HepG2 (cell line): ENCODE results near the gene PKM. TPM values are rescaled to one million over a fixed set of nuclear protein-coding genes. Genes with fewer than 3 reads are reported as not detected.

Source experiments
- ATAC-seq: fragments of 200-7000 bp; cut with Tn5 transposase; 3 replicates; pipeline ENCODE4 v1.9.1; 2020; ENCODE audit warnings: mild to moderate bottlenecking, moderate library complexity
- BruUV-seq: library from RNA; stranded (reverse); fragments of 400-500 nt; replicated peaks from 2 replicates; lab custom pipeline; 2021; lab: Mats Ljungman, UMichigan
- CTCF ChIA-PET: fragments of 300-600 bp; formaldehyde crosslinking; extraction: SDS; loops from one replicate; lab custom pipeline; 2021; ENCODE audit warnings: low total read pairs, inconsistent platforms, low intra/inter-chr PET ratio; lab: Yijun Ruan, JAX
- POLR2A ChIA-PET: fragments of 350-600 bp; sonication (Branson Sonifier 250); formaldehyde crosslinking; loops from one replicate; lab custom pipeline; 2020; ENCODE audit warnings: antibody characterized with exemption, inconsistent platforms; lab: Yijun Ruan, JAX
- DNase-seq: peaks from one replicate; pipeline ENCODE4 v3.0.0-alpha.2; 2015; ENCODE audit warnings: low spot score
- FAIRE-seq: peaks from 3 replicates; lab custom pipeline; 2011; peaks lifted over from hg19 to GRCh38; lab: Jason Lieb, UNC
- H2AFZ ChIP-seq: one replicate; pipeline ENCODE4 v1.6.1; 2011; ENCODE audit warnings: low read length, inconsistent platforms
- H3K27ac ChIP-seq: fragments of 300-600 bp; 3 replicates; pipeline ENCODE4 v1.8.0; 2011; ENCODE audit warnings: mixed run types, mild to moderate bottlenecking, mixed read lengths, low read length, inconsistent platforms; ENCODE audit not compliant: insufficient read depth; ENCODE audit errors: extremely low read length
- H3K27me3 ChIP-seq, 2 experiments: fragments of 200-600 bp in 1 of 2; 2 replicates in 1 of 2; 3 replicates in 1 of 2; pipeline versions ENCODE4 v1.6.0 to v1.8.0; 2011; ENCODE audit warnings: low read length in 2 of 2, mild to moderate bottlenecking in 2 of 2, moderate library complexity in 2 of 2, inconsistent platforms in 1 of 2; ENCODE audit not compliant: insufficient read depth in 2 of 2, control insufficient read depth in 1 of 2
- H3K36me3 ChIP-seq, 2 experiments: fragments of 200-600 bp in 1 of 2; replicated peaks in 1 of 2; 2 replicates in 1 of 2; 3 replicates in 1 of 2; pipeline versions ENCODE4 v1.5.1 to v1.8.0; 2011; ENCODE audit warnings: low read length in 2 of 2, inconsistent platforms in 1 of 2; ENCODE audit not compliant: insufficient read depth in 2 of 2, control insufficient read depth in 1 of 2
- H3K4me1 ChIP-seq: 2 replicates; pipeline ENCODE4 v1.5.1; 2012; ENCODE audit warnings: low read length, inconsistent platforms; ENCODE audit not compliant: insufficient read depth
- H3K4me2 ChIP-seq: 2 replicates; pipeline ENCODE4 v1.6.0; 2011; ENCODE audit warnings: low read depth, low read length, inconsistent platforms
- H3K4me3 ChIP-seq, 3 experiments: fragments of 200-600 bp in 1 of 3; sonication (generic), shearing (Covaris generic) in 1 of 3; replicated peaks in 1 of 3; 2 replicates each; pipeline ENCODE4 v1.5.1; 2011 to 2016; ENCODE audit warnings: low read length in 3 of 3, inconsistent platforms in 2 of 3, low read depth in 2 of 3, mild to moderate bottlenecking in 2 of 3, control low read depth in 1 of 3, mixed read lengths in 1 of 3; ENCODE audit not compliant: insufficient read depth in 1 of 3
- H3K79me2 ChIP-seq: one replicate; pipeline ENCODE4 v1.6.1; 2011; ENCODE audit warnings: low read length, inconsistent platforms; ENCODE audit not compliant: insufficient read depth
- H3K9ac ChIP-seq: 2 replicates; pipeline ENCODE4 v1.6.0; 2011; ENCODE audit warnings: mild to moderate bottlenecking, low read depth, low read length, inconsistent platforms; ENCODE audit not compliant: insufficient read depth
- H3K9me3 ChIP-seq: 2 replicates; pipeline ENCODE4 v1.5.1; 2012; ENCODE audit warnings: mild to moderate bottlenecking, low read length
- H4K20me1 ChIP-seq: 2 replicates; pipeline ENCODE4 v1.6.0; 2011; ENCODE audit warnings: inconsistent platforms, mild to moderate bottlenecking, low read length, moderate library complexity; ENCODE audit not compliant: insufficient read depth
- HNF4A ChIP-seq: sonication (generic); formaldehyde crosslinking; IDR thresholded peaks from 2 replicates; pipeline ENCODE4 v1.4.0; 2020; ENCODE audit warnings: missing genetic modification reagents
- KDM4B ChIP-seq: sonication (generic); formaldehyde crosslinking; IDR thresholded peaks from 2 replicates; pipeline ENCODE4 v1.4.0; 2020; ENCODE audit warnings: missing genetic modification reagents
- MAFG ChIP-seq: sonication (generic); formaldehyde crosslinking; IDR thresholded peaks from 2 replicates; pipeline ENCODE4 v1.5.1; 2020; ENCODE audit warnings: mild to moderate bottlenecking, missing genetic modification reagents
- MTA3 ChIP-seq: sonication (generic); formaldehyde crosslinking; IDR thresholded peaks from 2 replicates; pipeline ENCODE4 v1.4.0; 2020; ENCODE audit warnings: missing genetic modification reagents
- NR1H2 ChIP-seq: sonication (generic); formaldehyde crosslinking; IDR thresholded peaks from 2 replicates; pipeline ENCODE4 v1.8.1; 2022; ENCODE audit warnings: low read depth, missing genetic modification reagents, borderline replicate concordance
- PHF21A ChIP-seq: sonication (generic); formaldehyde crosslinking; IDR thresholded peaks from 2 replicates; pipeline ENCODE4 v1.5.0; 2020; ENCODE audit warnings: mild to moderate bottlenecking, missing genetic modification reagents
- REPIN1 ChIP-seq: sonication (generic); formaldehyde crosslinking; IDR thresholded peaks from 2 replicates; pipeline ENCODE4 v1.8.0; 2022; ENCODE audit warnings: missing genetic modification reagents, low read depth, mild to moderate bottlenecking, borderline replicate concordance
- SMC3 ChIP-seq: IDR thresholded peaks from 2 replicates; pipeline ENCODE4 v1.6.1; 2011; ENCODE audit warnings: low read length, improper control_type of control experiment
- SNAPC2 ChIP-seq: sonication (generic); formaldehyde crosslinking; IDR thresholded peaks from 2 replicates; pipeline ENCODE4 v1.8.1; 2022; ENCODE audit warnings: mild to moderate bottlenecking, missing genetic modification reagents
- SRSF9 ChIP-seq: fragments of 200-400 bp; formaldehyde crosslinking; IDR thresholded peaks from 2 replicates; pipeline ENCODE4 v1.6.1; 2018; ENCODE audit warnings: borderline replicate concordance, mild to moderate bottlenecking, low read depth, low read length; ENCODE audit not compliant: insufficient read depth, poor library complexity, severe bottlenecking
- TP53 ChIP-seq: sonication (generic); formaldehyde crosslinking; conservative IDR thresholded peaks from 2 replicates; pipeline ENCODE4 v1.4.0; 2020; ENCODE audit warnings: missing genetic modification reagents
- ZNF232 ChIP-seq: sonication (generic); formaldehyde crosslinking; IDR thresholded peaks from 2 replicates; pipeline ENCODE4 v1.4.0; 2020; ENCODE audit warnings: missing genetic modification reagents, borderline replicate concordance
- ZNF234 ChIP-seq: sonication (generic); formaldehyde crosslinking; conservative IDR thresholded peaks from 2 replicates; pipeline ENCODE4 v1.5.1; 2020; ENCODE audit warnings: mild to moderate bottlenecking, missing genetic modification reagents
- ZNF484 ChIP-seq: sonication (generic); formaldehyde crosslinking; IDR thresholded peaks from 2 replicates; pipeline ENCODE4 v1.5.1; 2020; ENCODE audit warnings: mild to moderate bottlenecking, low read depth, missing genetic modification reagents, borderline replicate concordance
- ZNF549 ChIP-seq: sonication (generic); formaldehyde crosslinking; IDR thresholded peaks from 2 replicates; pipeline ENCODE4 v1.5.0; 2020; ENCODE audit warnings: missing genetic modification reagents
- in situ Hi-C: cut with HindIII; loops from 2 replicates; pipeline ENCODE4 v1.10.0; 2017; ENCODE audit warnings: low pct_unique_long_range_greater_than_20kb; ENCODE audit not compliant: extremely low pct_ligation_motif_present
- intact Hi-C: fragments of 100-400 bp; cut with micrococcal nuclease; formaldehyde crosslinking; loops from one replicate; pipeline ENCODE4 v1.10.0; 2022; ENCODE audit not compliant: unreplicated experiment
- polyA plus RNA-seq, 8 experiments: library from polyadenylated mRNA; depleted of rRNA in 3 of 8; stranded (reverse) in 7 of 8; unstranded in 1 of 8; fragments of >200 nt; fragmentation: Illumina TruSeq in 4 of 8; extraction: Trizol in 4 of 8; gene quantifications; 2 replicates each; pipeline versions ENCODE4 v1.2.1 to v1.2.3, GENCODE V29; 2011 to 2016; ENCODE audit warnings: low read depth in 4 of 8, missing spikeins in 1 of 8, mixed read lengths in 1 of 8; ENCODE audit not compliant: insufficient read depth in 1 of 8
- total RNA-seq, 5 experiments: library from RNA; depleted of rRNA; stranded (reverse); fragments of >200 nt; fragmentation: Illumina TruSeq; extraction: Trizol; gene quantifications; 2 replicates each; pipeline ENCODE4 v1.2.3, GENCODE V29; 2016; ENCODE audit warnings: low read depth in 1 of 5
- TF ChIP-seq, protein P1 (sequence below): sonication (generic); formaldehyde crosslinking; IDR thresholded peaks from 2 replicates; pipeline ENCODE4 v1.9.0; 2021; ENCODE audit warnings: mild to moderate bottlenecking, missing genetic modification reagents
- TF ChIP-seq, protein P2 (sequence below): sonication (generic); formaldehyde crosslinking; IDR thresholded peaks from 2 replicates; pipeline ENCODE4 v1.5.1; 2020; ENCODE audit warnings: missing genetic modification reagents, mild to moderate bottlenecking, borderline replicate concordance
- TF ChIP-seq, protein P3 (sequence below): sonication (generic); formaldehyde crosslinking; IDR thresholded peaks from 2 replicates; pipeline ENCODE4 v1.9.0; 2021; ENCODE audit warnings: missing genetic modification reagents, mild to moderate bottlenecking, borderline replicate concordance

The PKM gene
- total and polyA plus RNA-seq, 2 of the 13 experiments (the other 11 are each of a cell fraction or from before 2014, with no cell fraction given), result 488 to 780 TPM

DNA sequence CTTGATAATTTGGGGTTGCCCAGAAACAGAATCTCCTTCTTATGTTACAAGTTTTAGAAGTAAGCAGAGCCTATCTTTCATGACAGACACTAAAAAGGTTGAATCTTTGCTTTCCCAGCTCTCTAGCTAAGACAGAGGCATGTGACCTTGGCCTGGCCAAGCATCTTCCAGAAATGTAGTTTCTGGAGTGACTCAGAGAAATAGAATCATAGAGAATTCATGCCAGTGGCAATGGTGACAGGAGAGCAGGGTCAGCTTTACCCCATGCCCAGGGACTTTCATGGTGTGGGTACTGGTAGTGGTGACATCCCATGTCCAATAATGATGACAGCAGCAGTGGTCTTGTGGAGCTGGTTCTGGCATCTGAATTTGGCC is 45.3 kb upstream of the PKM start:
- CTCF ChIA-PET, result no interaction called here
- H2AFZ ChIP-seq, result no peak overlapping the region
- H3K79me2 ChIP-seq, result no peaks in the 10 kb centered on the region
- no peaks in the 10 kb centered on the region for H3K36me3 ChIP-seq
- no peak overlapping the region for H3K27ac ChIP-seq
- no peak overlapping the region for H3K9ac ChIP-seq
- ATAC-seq, result no peak
- H3K27me3 ChIP-seq, result peaks cover 0 to under 1% of the 10 kb centered on the region in 2 experiments; a peak in 2 of 5 replicates
- no peaks in the 10 kb centered on the region for H4K20me1 ChIP-seq
- H3K4me3 ChIP-seq, result no peak overlapping the region
- H3K9me3 ChIP-seq, result no peaks in the 10 kb centered on the region
- H3K4me1 ChIP-seq, result peaks cover 16% of the 10 kb centered on the region
- DNase-seq, result no peak
- FAIRE-seq, result no peak
- intact Hi-C loops (no loop called here), in situ Hi-C loops (no loop called here)
- no peak overlapping the region for H3K4me2 ChIP-seq
- no TSS peak for BruUV-seq
- POLR2A ChIA-PET, result no interaction called here
- TF ChIP-seq SMC3 (no peak), MTA3 (CRISPR knock-in tag) (no peak), ZNF549 (CRISPR knock-in tag) (no peak), REPIN1 (CRISPR knock-in tag) (no peak), SNAPC2 (CRISPR knock-in tag) (no peak), TP53 (CRISPR knock-in tag) (no peak), PHF21A (CRISPR knock-in tag) (no peak), MAFG (CRISPR knock-in tag) (no peak), KDM4B (CRISPR knock-in tag) (no peak), SRSF9 (no peak), ZNF232 (CRISPR knock-in tag) (no peak), HNF4A (no peak), ZNF484 (CRISPR knock-in tag) (no peak), ZNF234 (no peak), NR1H2 (no peak)
- TF ChIP-seq, protein P1, sequence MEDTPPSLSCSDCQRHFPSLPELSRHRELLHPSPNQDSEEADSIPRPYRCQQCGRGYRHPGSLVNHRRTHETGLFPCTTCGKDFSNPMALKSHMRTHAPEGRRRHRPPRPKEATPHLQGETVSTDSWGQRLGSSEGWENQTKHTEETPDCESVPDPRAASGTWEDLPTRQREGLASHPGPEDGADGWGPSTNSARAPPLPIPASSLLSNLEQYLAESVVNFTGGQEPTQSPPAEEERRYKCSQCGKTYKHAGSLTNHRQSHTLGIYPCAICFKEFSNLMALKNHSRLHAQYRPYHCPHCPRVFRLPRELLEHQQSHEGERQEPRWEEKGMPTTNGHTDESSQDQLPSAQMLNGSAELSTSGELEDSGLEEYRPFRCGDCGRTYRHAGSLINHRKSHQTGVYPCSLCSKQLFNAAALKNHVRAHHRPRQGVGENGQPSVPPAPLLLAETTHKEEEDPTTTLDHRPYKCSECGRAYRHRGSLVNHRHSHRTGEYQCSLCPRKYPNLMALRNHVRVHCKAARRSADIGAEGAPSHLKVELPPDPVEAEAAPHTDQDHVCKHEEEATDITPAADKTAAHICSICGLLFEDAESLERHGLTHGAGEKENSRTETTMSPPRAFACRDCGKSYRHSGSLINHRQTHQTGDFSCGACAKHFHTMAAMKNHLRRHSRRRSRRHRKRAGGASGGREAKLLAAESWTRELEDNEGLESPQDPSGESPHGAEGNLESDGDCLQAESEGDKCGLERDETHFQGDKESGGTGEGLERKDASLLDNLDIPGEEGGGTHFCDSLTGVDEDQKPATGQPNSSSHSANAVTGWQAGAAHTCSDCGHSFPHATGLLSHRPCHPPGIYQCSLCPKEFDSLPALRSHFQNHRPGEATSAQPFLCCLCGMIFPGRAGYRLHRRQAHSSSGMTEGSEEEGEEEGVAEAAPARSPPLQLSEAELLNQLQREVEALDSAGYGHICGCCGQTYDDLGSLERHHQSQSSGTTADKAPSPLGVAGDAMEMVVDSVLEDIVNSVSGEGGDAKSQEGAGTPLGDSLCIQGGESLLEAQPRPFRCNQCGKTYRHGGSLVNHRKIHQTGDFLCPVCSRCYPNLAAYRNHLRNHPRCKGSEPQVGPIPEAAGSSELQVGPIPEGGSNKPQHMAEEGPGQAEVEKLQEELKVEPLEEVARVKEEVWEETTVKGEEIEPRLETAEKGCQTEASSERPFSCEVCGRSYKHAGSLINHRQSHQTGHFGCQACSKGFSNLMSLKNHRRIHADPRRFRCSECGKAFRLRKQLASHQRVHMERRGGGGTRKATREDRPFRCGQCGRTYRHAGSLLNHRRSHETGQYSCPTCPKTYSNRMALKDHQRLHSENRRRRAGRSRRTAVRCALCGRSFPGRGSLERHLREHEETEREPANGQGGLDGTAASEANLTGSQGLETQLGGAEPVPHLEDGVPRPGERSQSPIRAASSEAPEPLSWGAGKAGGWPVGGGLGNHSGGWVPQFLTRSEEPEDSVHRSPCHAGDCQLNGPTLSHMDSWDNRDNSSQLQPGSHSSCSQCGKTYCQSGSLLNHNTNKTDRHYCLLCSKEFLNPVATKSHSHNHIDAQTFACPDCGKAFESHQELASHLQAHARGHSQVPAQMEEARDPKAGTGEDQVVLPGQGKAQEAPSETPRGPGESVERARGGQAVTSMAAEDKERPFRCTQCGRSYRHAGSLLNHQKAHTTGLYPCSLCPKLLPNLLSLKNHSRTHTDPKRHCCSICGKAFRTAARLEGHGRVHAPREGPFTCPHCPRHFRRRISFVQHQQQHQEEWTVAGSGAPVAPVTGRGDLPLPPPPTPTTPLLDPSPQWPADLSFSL (CRISPR knock-in tag), result no peak
- TF ChIP-seq, protein P2, sequence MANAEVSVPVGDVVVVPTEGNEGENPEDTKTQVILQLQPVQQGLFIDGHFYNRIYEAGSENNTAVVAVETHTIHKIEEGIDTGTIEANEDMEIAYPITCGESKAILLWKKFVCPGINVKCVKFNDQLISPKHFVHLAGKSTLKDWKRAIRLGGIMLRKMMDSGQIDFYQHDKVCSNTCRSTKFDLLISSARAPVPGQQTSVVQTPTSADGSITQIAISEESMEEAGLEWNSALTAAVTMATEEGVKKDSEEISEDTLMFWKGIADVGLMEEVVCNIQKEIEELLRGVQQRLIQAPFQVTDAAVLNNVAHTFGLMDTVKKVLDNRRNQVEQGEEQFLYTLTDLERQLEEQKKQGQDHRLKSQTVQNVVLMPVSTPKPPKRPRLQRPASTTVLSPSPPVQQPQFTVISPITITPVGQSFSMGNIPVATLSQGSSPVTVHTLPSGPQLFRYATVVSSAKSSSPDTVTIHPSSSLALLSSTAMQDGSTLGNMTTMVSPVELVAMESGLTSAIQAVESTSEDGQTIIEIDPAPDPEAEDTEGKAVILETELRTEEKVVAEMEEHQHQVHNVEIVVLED (CRISPR knock-in tag), result no peak
- TF ChIP-seq, protein P3, sequence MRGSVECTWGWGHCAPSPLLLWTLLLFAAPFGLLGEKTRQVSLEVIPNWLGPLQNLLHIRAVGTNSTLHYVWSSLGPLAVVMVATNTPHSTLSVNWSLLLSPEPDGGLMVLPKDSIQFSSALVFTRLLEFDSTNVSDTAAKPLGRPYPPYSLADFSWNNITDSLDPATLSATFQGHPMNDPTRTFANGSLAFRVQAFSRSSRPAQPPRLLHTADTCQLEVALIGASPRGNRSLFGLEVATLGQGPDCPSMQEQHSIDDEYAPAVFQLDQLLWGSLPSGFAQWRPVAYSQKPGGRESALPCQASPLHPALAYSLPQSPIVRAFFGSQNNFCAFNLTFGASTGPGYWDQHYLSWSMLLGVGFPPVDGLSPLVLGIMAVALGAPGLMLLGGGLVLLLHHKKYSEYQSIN (CRISPR knock-in tag), result no peak
